GM23248 (cell line): ENCODE results near the gene PPP4R3A.

Experiments used
- EZH2 ChIP-seq: fragments of 200-600 bp; sonication (generic); IDR thresholded peaks from 2 replicates; pipeline ENCODE4 v1.6.1; 2018; ENCODE audit warnings: antibody characterized with exemption, mild to moderate bottlenecking; ENCODE audit not compliant: insufficient read depth, poor library complexity, severe bottlenecking
- EZH2phosphoT487 ChIP-seq: fragments of 200-600 bp; sonication (generic); IDR thresholded peaks from 2 replicates; pipeline ENCODE4 v1.6.1; 2018; ENCODE audit warnings: antibody characterized with exemption, moderate library complexity, mild to moderate bottlenecking, low read depth; ENCODE audit not compliant: insufficient read depth

GRCh38 chr14:91510171-91511042 is at the start of gene PPP4R3A:
- TF ChIP-seq EZH2: no peak
- no peak for TF ChIP-seq EZH2phosphoT487
